Measurements from ENCODE around the gene RRAD.

The RRAD gene

GRCh38 chr16:66874079-66874775 lies 51.1 kb downstream of the RRAD start:
- DNase-seq, result no peak

GRCh38 chr16:66873685-66874055 lies 51.7 kb downstream of the RRAD start:
- no peak for DNase-seq

GRCh38 chr16:66872943-66873684 lies 52.2 kb downstream of the RRAD start:
- DNase-seq, result peak; percentile 91

- DNase-seq, result no peak
These were observed 52.8 kb downstream of the RRAD start for GRCh38 chr16:66872559-66872942.

- no peak for DNase-seq
These were observed 53.5 kb downstream of the RRAD start for GRCh38 chr16:66871840-66872239.
